ENCODE results near the gene EPB41.
A peak's percentile ranks its signal among the peaks of the same experiment; 100 is the strongest.

Gene EPB41

DNA sequence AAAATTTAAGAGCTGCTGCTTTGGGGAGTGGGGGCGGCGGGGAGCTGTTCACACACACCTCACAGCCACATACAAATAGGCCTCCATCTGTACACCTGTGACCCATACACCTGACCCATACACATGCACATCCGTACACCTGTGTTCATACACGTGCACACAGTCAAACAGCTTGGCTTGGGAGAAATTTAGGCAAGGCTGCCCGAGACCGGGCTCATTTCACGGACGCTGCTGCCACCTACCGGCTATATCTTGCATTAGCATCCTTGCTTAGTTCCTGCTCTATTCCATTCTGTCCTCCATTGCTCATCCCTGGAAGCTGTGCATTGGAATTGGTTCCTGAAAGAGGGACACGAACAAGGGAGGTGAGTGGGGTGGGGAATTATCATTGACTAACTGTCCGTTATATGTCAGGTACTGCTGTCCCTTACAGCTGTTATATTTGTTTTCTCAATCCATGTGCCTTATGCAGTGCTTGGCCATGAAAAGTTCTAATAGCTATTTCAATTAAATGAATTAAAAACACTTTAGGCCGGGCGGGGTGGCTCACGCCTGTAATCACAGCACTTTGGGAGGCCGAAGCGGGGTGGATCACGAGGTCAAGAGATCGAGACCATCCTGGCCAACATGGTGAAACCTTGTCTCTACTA lies 37.1 kb upstream of the EPB41 start:
- TF ChIP-seq, protein P1, sequence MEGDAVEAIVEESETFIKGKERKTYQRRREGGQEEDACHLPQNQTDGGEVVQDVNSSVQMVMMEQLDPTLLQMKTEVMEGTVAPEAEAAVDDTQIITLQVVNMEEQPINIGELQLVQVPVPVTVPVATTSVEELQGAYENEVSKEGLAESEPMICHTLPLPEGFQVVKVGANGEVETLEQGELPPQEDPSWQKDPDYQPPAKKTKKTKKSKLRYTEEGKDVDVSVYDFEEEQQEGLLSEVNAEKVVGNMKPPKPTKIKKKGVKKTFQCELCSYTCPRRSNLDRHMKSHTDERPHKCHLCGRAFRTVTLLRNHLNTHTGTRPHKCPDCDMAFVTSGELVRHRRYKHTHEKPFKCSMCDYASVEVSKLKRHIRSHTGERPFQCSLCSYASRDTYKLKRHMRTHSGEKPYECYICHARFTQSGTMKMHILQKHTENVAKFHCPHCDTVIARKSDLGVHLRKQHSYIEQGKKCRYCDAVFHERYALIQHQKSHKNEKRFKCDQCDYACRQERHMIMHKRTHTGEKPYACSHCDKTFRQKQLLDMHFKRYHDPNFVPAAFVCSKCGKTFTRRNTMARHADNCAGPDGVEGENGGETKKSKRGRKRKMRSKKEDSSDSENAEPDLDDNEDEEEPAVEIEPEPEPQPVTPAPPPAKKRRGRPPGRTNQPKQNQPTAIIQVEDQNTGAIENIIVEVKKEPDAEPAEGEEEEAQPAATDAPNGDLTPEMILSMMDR (IDR thresholded peaks at IDR 0.05; ENCODE audit: borderline replicate concordance, control extremely low read depth, extremely low read depth, insufficient read depth, missing control alignments), result peak; percentile 88
- in situ Hi-C loops (cut with MboI; ENCODE audit: low sequenced_read_pairs, unreplicated experiment), result no loop called here
- peak; percentile 82 for DNase-seq (ENCODE audit: low spot score)

DNA sequence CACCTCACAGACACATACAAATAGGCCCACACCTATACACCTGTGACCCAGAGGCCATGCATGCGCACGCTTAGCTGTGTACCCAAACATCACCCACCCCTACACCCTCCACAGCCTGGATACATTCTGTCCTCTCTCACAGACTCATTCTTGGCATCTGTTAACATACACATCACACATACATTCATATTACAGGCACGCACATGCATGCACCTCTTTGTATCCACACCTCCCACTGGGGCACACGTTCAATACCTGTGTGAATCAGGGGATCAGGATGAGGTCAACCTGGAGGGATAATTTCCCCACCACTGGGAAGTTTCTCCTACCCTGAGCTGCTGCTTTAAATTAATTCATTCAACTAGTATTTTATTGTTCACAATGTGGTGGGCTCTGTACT lies 35.6 kb upstream of the EPB41 start:
- TF ChIP-seq, protein P1 (IDR thresholded peaks at IDR 0.05; ENCODE audit: borderline replicate concordance, control extremely low read depth, extremely low read depth, insufficient read depth, missing control alignments), result no peak
- DNase-seq (ENCODE audit: low spot score), result no peak
- in situ Hi-C loops (cut with MboI; ENCODE audit: low sequenced_read_pairs, unreplicated experiment), result no loop called here

- TF ChIP-seq, protein P1 (IDR thresholded peaks at IDR 0.05; ENCODE audit: borderline replicate concordance, control extremely low read depth, extremely low read depth, insufficient read depth, missing control alignments), result peak; percentile 95
- peak; percentile 81 for DNase-seq (ENCODE audit: low spot score)
- in situ Hi-C loops (cut with MboI; ENCODE audit: low sequenced_read_pairs, unreplicated experiment), result loop anchor here (5.0 kb wide), 2 partner anchors 150 to 315 kb away; no protein-coding TSS in a partner anchor
These were observed 32.2 kb upstream of the EPB41 start for GRCh38 chr1:28882009-28882628.

DNA sequence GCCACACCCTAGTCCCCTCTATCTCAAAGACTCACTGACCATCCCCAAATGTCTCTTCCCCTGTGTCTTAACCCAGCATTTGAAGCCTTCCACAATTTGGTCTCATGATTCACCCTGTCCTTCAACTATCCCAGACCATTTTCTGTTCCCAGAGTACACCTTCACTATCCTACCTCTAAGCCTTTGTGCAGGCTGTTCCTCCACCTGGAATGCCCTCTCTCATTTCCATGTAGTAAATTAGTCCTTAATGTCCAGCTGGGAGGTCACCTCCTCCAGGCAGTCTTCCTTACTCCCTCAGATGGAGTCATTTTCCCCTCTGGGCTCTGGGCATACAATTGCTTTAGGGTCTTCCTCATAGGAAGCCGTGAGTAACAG lies 31.1 kb upstream of the EPB41 start:
- TF ChIP-seq, protein P1 (IDR thresholded peaks at IDR 0.05; ENCODE audit: borderline replicate concordance, control extremely low read depth, extremely low read depth, insufficient read depth, missing control alignments), result no peak
- in situ Hi-C loops (cut with MboI; ENCODE audit: low sequenced_read_pairs, unreplicated experiment), result loop anchor here (5.0 kb wide), 2 partner anchors 149 to 314 kb away; no protein-coding TSS in a partner anchor

DNA sequence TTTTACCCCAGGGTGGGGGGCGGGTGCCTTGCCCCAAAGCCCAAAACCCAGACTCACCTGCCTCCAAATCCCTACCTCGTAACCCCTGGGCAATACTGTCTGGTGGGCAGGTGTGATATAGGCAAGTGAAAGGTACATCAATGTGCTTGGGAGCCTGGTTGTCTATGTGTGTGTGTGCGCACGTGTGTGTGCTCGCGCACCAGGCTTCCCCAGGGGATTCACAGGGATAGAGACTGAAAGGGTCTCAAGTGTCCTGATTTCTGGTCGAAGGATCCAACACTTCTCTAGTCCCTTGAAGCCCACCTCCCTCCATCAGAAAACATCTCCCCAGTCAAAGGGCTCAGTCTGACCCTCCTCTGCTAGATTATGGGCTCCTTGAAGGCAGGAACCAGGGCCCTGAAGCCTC lies 28.9 kb upstream of the EPB41 start:
- DNase-seq (ENCODE audit: low spot score), result no peak
- in situ Hi-C loops (cut with MboI; ENCODE audit: low sequenced_read_pairs, unreplicated experiment), result no loop called here
- TF ChIP-seq, protein P1 (IDR thresholded peaks at IDR 0.05; ENCODE audit: borderline replicate concordance, control extremely low read depth, extremely low read depth, insufficient read depth, missing control alignments), result no peak

More for the DNA sequence above, 31.1 kb upstream of the EPB41 start:
- no peak for DNase-seq (ENCODE audit: low spot score)

DNA sequence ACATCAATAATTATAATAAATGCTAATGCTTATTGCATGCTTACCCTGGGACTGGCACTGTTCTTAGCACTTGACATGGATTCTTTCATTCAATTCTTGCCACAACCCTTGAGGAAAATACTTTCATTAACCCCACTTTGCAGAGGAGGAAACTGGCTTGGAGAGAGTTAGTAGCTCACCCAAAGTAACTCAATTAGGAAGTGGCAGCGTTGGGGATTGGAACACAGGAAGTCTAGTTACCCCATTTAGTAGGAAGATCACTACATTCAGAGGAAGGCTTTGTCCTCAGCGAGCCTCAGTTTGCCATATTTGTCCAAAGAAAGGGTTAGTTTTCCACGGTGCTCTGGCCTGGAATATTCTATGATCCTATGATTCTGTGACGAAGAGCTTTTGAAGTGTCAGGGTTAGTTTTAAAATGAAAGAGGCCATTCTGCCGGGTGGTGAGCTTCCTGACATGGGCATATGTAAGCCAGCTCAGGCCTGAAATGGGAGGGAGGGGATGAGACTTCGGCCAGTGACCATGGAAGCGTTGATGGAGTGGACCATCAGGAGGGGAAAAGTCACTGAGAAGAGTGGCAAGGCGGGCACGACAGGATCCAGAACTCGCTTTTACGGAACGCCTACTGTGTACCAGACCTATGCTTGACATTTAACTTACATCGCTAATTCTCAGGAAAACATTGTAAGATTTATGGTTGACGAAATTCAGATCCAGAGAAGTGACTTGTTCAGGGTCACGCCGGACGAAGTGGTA lies 28.2 kb upstream of the EPB41 start:
- in situ Hi-C loops (cut with MboI; ENCODE audit: low sequenced_read_pairs, unreplicated experiment), result no loop called here
- no peak for DNase-seq (ENCODE audit: low spot score)
- TF ChIP-seq, protein P1 (IDR thresholded peaks at IDR 0.05; ENCODE audit: borderline replicate concordance, control extremely low read depth, extremely low read depth, insufficient read depth, missing control alignments), result no peak

Data from GM13976 (cell line).